H1 (cell line): ENCODE results near the gene ZNF219. TPM values are rescaled to one million over a fixed set of nuclear protein-coding genes. Genes with fewer than 3 reads are reported as not detected.

ENCODE experiments used
- CTCF ChIA-PET: fragments of 300-600 bp; sonication (Branson Sonifier 250); formaldehyde crosslinking; loops from one replicate; lab custom pipeline; 2021; ENCODE audit not compliant: partially characterized antibody; lab: Charles Lee
- POLR2A ChIA-PET: fragments of 300-600 bp; sonication (Branson Sonifier 250); formaldehyde crosslinking; loops from one replicate; lab custom pipeline; 2021; ENCODE audit warnings: inconsistent platforms; ENCODE audit not compliant: partially characterized antibody; lab: Charles Lee
- DNase-seq, 2 experiments: peaks; one replicate each; pipeline versions ENCODE4 v3.0.0 to v3.0.0-alpha.2; 2010 to 2022; ENCODE audit warnings: low spot score in 2 of 2, low read depth in 1 of 2, mixed read lengths in 1 of 2
- FAIRE-seq: peaks from 2 replicates; lab custom pipeline; 2011; peaks lifted over from hg19 to GRCh38; lab: Jason Lieb, UNC
- H2AFZ ChIP-seq: 2 replicates; pipeline ENCODE4 v1.8.1; 2012; ENCODE audit warnings: low read length, inconsistent platforms
- H2AK5ac ChIP-seq: 2 replicates; pipeline ENCODE4 v1.6.1; 2013; ENCODE audit warnings: low read depth, low read length
- H2BK120ac ChIP-seq: replicated peaks from 2 replicates; pipeline ENCODE3; 2013; ENCODE audit warnings: low read depth, low read length, inconsistent platforms
- H2BK12ac ChIP-seq: 2 replicates; pipeline ENCODE4 v1.6.1; 2013; ENCODE audit warnings: low read depth, low read length
- H2BK15ac ChIP-seq: 2 replicates; pipeline ENCODE4 v1.6.1; 2013; ENCODE audit warnings: low read length
- H2BK20ac ChIP-seq: 2 replicates; pipeline ENCODE4 v1.6.1; 2013; ENCODE audit warnings: low read length
- H2BK5ac ChIP-seq: 2 replicates; pipeline ENCODE4 v1.6.1; 2013; ENCODE audit warnings: low read depth, low read length
- H3K14ac ChIP-seq: 2 replicates; pipeline ENCODE4 v1.6.1; 2013; ENCODE audit warnings: inconsistent platforms; ENCODE audit not compliant: insufficient read length
- H3K18ac ChIP-seq: 2 replicates; pipeline ENCODE4 v1.6.1; 2013; ENCODE audit warnings: low read length; ENCODE audit errors: extremely low read depth
- H3K23ac ChIP-seq: 2 replicates; pipeline ENCODE4 v1.6.1; 2013; ENCODE audit warnings: inconsistent platforms; ENCODE audit not compliant: insufficient read length
- H3K23me2 ChIP-seq: 2 replicates; pipeline ENCODE4 v1.6.1; 2013; ENCODE audit warnings: low read depth, low read length
- H3K27ac ChIP-seq: 2 replicates; pipeline ENCODE4 v1.6.1; 2011; ENCODE audit warnings: low read depth, low read length, inconsistent platforms
- H3K27me3 ChIP-seq, 4 experiments: replicated peaks in 1 of 4; 1 replicate in 1 of 4; 2 replicates in 3 of 4; pipeline versions ENCODE4 v1.6.1 to v1.8.1; 2011 to 2013; ENCODE audit warnings: low read length in 3 of 4, mild to moderate bottlenecking in 3 of 4, inconsistent platforms in 2 of 4, mixed read lengths in 2 of 4, moderate library complexity in 1 of 4; ENCODE audit not compliant: control insufficient read depth in 3 of 4, insufficient read depth in 3 of 4; ENCODE audit errors: extremely low read depth in 1 of 4
- H3K36me3 ChIP-seq, 4 experiments: 2 replicates each; pipeline versions ENCODE4 v1.6.1 to v1.8.1; 2011 to 2013; ENCODE audit warnings: mild to moderate bottlenecking in 4 of 4, low read length in 3 of 4, moderate library complexity in 2 of 4, control low read depth in 1 of 4, inconsistent platforms in 1 of 4; ENCODE audit not compliant: insufficient read depth in 4 of 4, control insufficient read depth in 2 of 4
- H3K4ac ChIP-seq: replicated peaks from 2 replicates; pipeline ENCODE3; 2013; ENCODE audit warnings: low read length, low read depth, mixed read lengths, inconsistent platforms; ENCODE audit not compliant: insufficient read length
- H3K4me1 ChIP-seq, 4 experiments: replicated peaks in 1 of 4; 1 replicate in 1 of 4; 2 replicates in 3 of 4; pipeline versions ENCODE4 v1.6.1 to v1.8.1; 2011 to 2013; ENCODE audit warnings: low read length in 3 of 4, inconsistent platforms in 2 of 4, mixed read lengths in 1 of 4; ENCODE audit not compliant: insufficient read depth in 4 of 4, control insufficient read depth in 3 of 4
- H3K4me2 ChIP-seq, 2 experiments: 2 replicates each; pipeline versions ENCODE4 v1.6.1 to v1.8.1; 2011 to 2013; ENCODE audit warnings: low read depth in 2 of 2, low read length in 2 of 2, control low read depth in 1 of 2, inconsistent platforms in 1 of 2, mild to moderate bottlenecking in 1 of 2; ENCODE audit not compliant: insufficient read depth in 1 of 2
- H3K4me3 ChIP-seq, 4 experiments: fragments of 200-600, 300-600 bp in 1 of 4; sonication (generic), shearing (Covaris generic), sonication (Bioruptor Twin) in 1 of 4; 2 replicates each; pipeline versions ENCODE4 v1.5.1 to v1.8.1; 2011 to 2016; ENCODE audit warnings: low read length in 4 of 4, low read depth in 3 of 4, control low read depth in 2 of 4, inconsistent platforms in 2 of 4, mild to moderate bottlenecking in 2 of 4, mixed read lengths in 1 of 4, moderate library complexity in 1 of 4; ENCODE audit not compliant: insufficient read depth in 2 of 4; ENCODE audit errors: extremely low read depth in 1 of 4
- H3K56ac ChIP-seq: replicated peaks from 2 replicates; pipeline ENCODE3; 2013; ENCODE audit warnings: low read depth, mild to moderate bottlenecking, mixed read lengths, low read length, inconsistent platforms; ENCODE audit not compliant: insufficient read length
- H3K79me1 ChIP-seq: 2 replicates; pipeline ENCODE4 v1.6.1; 2013; ENCODE audit warnings: low read depth, low read length, control low read depth
- H3K79me2 ChIP-seq, 2 experiments: 2 replicates each; pipeline versions ENCODE4 v1.6.1 to v1.8.1; 2012 to 2013; ENCODE audit warnings: low read length in 2 of 2, mild to moderate bottlenecking in 2 of 2, inconsistent platforms in 1 of 2; ENCODE audit not compliant: insufficient read depth in 2 of 2, control insufficient read depth in 1 of 2
- H3K9ac ChIP-seq, 4 experiments: replicated peaks in 1 of 4; 1 replicate in 1 of 4; 2 replicates in 3 of 4; pipeline versions ENCODE4 v1.6.1 to v1.8.1; 2011 to 2013; ENCODE audit warnings: low read depth in 3 of 4, low read length in 3 of 4, control low read depth in 2 of 4, mild to moderate bottlenecking in 2 of 4, moderate library complexity in 2 of 4, inconsistent platforms in 1 of 4; ENCODE audit errors: extremely low read depth in 1 of 4
- H3K9me3 ChIP-seq, 2 experiments: 2 replicates each; pipeline versions ENCODE4 v1.6.1 to v1.8.1; 2012 to 2013; ENCODE audit warnings: mild to moderate bottlenecking in 2 of 2, moderate library complexity in 2 of 2, control low read depth in 1 of 2, inconsistent platforms in 1 of 2, low read depth in 1 of 2, low read length in 1 of 2, mixed read lengths in 1 of 2; ENCODE audit not compliant: insufficient read depth in 2 of 2
- H4K20me1 ChIP-seq, 2 experiments: replicated peaks in 1 of 2; 2 replicates each; pipeline versions ENCODE3 to v1.8.1; 2011 to 2013; ENCODE audit warnings: inconsistent platforms in 2 of 2, low read length in 2 of 2, mild to moderate bottlenecking in 1 of 2; ENCODE audit not compliant: insufficient read depth in 2 of 2, control insufficient read depth in 1 of 2
- H4K5ac ChIP-seq: 2 replicates; pipeline ENCODE4 v1.6.1; 2013; ENCODE audit warnings: low read length, low read depth, mixed read lengths, inconsistent platforms; ENCODE audit not compliant: insufficient read length
- H4K8ac ChIP-seq: 2 replicates; pipeline ENCODE4 v1.8.0; 2013; ENCODE audit warnings: mild to moderate bottlenecking, moderate library complexity, low read length, inconsistent platforms; ENCODE audit not compliant: insufficient read depth; ENCODE audit errors: extremely low read depth
- H4K91ac ChIP-seq: replicated peaks from 2 replicates; pipeline ENCODE3; 2013; ENCODE audit warnings: low read length, mixed read lengths, inconsistent platforms; ENCODE audit not compliant: insufficient read length
- BCL11A ChIP-seq, 2 experiments: IDR thresholded peaks; one replicate each; pipeline ENCODE4 v1.6.1; 2011; ENCODE audit warnings: low read depth in 2 of 2, low read length in 2 of 2, mild to moderate bottlenecking in 2 of 2
- BRCA1 ChIP-seq: IDR thresholded peaks from 2 replicates; pipeline ENCODE4 v1.6.1; 2012; ENCODE audit warnings: low read depth, low read length, improper control_type of control experiment
- CREB1 ChIP-seq: IDR thresholded peaks from 2 replicates; pipeline ENCODE4 v1.6.1; 2012; ENCODE audit warnings: inconsistent platforms
- KDM5A ChIP-seq: fragments of 200-600 bp; IDR thresholded peaks from 2 replicates; pipeline ENCODE4 v1.7.1; 2012; ENCODE audit warnings: mild to moderate bottlenecking, low read length, inconsistent platforms, mixed read lengths
- MAX ChIP-seq: IDR thresholded peaks from 2 replicates; pipeline ENCODE4 v1.6.1; 2012; ENCODE audit warnings: inconsistent platforms
- WGBS, 2 experiments: shearing (Covaris generic) in 1 of 2; methylation state at CpG; one replicate each; pipeline versions ENCODE4 v1.1.6 to v1.1.7; 2013 to 2015; ENCODE audit warnings: low lambda C conversion rate in 2 of 2, mixed read lengths in 2 of 2, inconsistent platforms in 1 of 2, low coverage in 1 of 2, missing lambda C conversion rate in 1 of 2; ENCODE audit not compliant: insufficient replicate concordance in 2 of 2, insufficient coverage in 1 of 2, insufficient read length in 1 of 2; ENCODE audit errors: extremely low coverage in 1 of 2, missing lambda C conversion rate in 1 of 2; 5-methylcytosine and 5-hydroxymethylcytosine counted together
- polyA plus RNA-seq, 7 experiments: library from polyadenylated mRNA; depleted of rRNA in 3 of 7; stranded (reverse) in 5 of 7; unstranded in 2 of 7; fragments of >200 nt in 5 of 7; fragments of 200-250 nt in 2 of 7; gene quantifications; 1 replicate in 5 of 7; 2 replicates in 1 of 7; 4 replicates in 1 of 7; pipeline versions ENCODE4 v1.2.1 to v1.2.3, GENCODE V29; 2011 to 2013; ENCODE audit warnings: missing spikeins in 2 of 7, mixed read lengths in 2 of 7
- total RNA-seq: library from RNA; stranded (reverse); fragmentation: NEBNext Ultra II Directional; extraction: Animal tissue kit (Norgen Biotek cat#: 25700); gene quantifications from 2 replicates; pipeline ENCODE4 v1.2.1, GENCODE V29; 2021

ZNF219 gene
- total and polyA plus RNA-seq, 2 of the 8 experiments (the other 6 are each of a cell fraction or from before 2014, with no cell fraction given), result 113 to 160 TPM

DNA sequence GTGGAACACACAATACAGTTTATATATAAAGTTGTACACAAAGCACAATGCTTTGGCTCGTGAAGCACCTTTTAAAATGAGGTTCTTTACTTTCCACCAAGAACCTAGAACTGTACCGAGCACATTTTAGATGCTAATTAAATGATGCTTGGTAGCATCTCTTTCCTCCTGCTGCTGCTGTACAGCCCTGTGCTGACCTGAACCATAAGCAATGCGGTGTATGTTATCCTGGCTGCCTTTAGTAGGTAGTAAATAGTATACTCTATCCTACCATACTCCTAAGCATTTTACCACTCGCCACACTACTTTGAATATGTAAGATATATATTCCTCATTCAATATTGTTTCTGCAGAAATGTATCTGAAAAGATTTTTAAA lies 43.7 kb downstream of the ZNF219 start:
- Histone ChIP-seq H2BK20ac (no peak overlapping the region), H4K20me1 (no peaks in the 10 kb centered on the region), H4K91ac (no peak overlapping the region), H2BK15ac (no peak overlapping the region), H3K4me1 (peaks cover 0 to 3% (median 0%) of the 10 kb centered on the region in 4 experiments; a peak in 2 of 7 replicates), H2BK5ac (no peak overlapping the region), H2AK5ac (no peak overlapping the region), H3K4me3 (no peak overlapping the region), H3K9me3 (no peaks in the 10 kb centered on the region), H3K23me2 (no peaks in the 10 kb centered on the region), H2BK12ac (no peak overlapping the region), H3K9ac (no peak overlapping the region), H4K8ac (no peak overlapping the region), H3K79me1 (no peaks in the 10 kb centered on the region), H3K4me2 (no peak overlapping the region), H3K27ac (no peak overlapping the region), H3K56ac (no peak overlapping the region), H2BK120ac (no peak overlapping the region), H3K27me3 (no peaks in the 10 kb centered on the region; a peak in 1 of 7 replicates), H3K4ac (no peak overlapping the region), H3K14ac (no peak overlapping the region), H2AFZ (no peak overlapping the region), H4K5ac (no peak overlapping the region), H3K79me2 (no peaks in the 10 kb centered on the region), H3K36me3 (no peaks in the 10 kb centered on the region), H3K23ac (no peak overlapping the region), H3K18ac (no peak overlapping the region)
- POLR2A ChIA-PET, result no interaction called here
- 76% methylated on average over 4 of the region's 4 CpGs; no CpG with 5 or more reads in 1 of the 2 experiments for WGBS, 2 experiments
- DNase-seq (no peak), FAIRE-seq (no peak)
- CTCF ChIA-PET, result no interaction called here
- TF ChIP-seq BCL11A (IDR thresholded peaks at IDR 0.05; ENCODE audit: low read depth in 2 of 2, low read length in 2 of 2) (no peak), CREB1 (no peak), KDM5A (no peak), MAX (no peak), BRCA1 (no peak)
